HG03039 (cell line): ENCODE data around the gene SPANXN5.
"Not testable (repeated sequence)": the region's sequence is repeated elsewhere in the genome, so short reads cannot be mapped to it uniquely, and the experiment has no call there.

ENCODE experiments used
- ATAC-seq: cut with Tn5 transposase; IDR thresholded peaks from one replicate; pipeline ENCODE4 v1.9.1; 2021; ENCODE audit warnings: mild to moderate bottlenecking, moderate library complexity; ENCODE audit not compliant: unreplicated experiment

Gene SPANXN5

GRCh38 chrX:52797327-52797726, at the start of gene SPANXN5:
Gene SPANXN5 (minus strand): TSS chrX:52797427. CDS start chrX:52797348, 79 bp downstream.
- ATAC-seq = not testable (repeated sequence)

GRCh38 chrX:52843619-52844018, 46.4 kb upstream of the SPANXN5 start:
- not testable (repeated sequence) for ATAC-seq

- no peak for ATAC-seq
Measured at GRCh38 chrX:52839137-52839536, 41.9 kb upstream of the SPANXN5 start.

GRCh38 chrX:52830551-52830950, 33.3 kb upstream of the SPANXN5 start:
- no peak for ATAC-seq

GRCh38 chrX:52824608-52825007, 27.4 kb upstream of the SPANXN5 start:
- ATAC-seq = no peak

GRCh38 chrX:52821079-52821760, 24.0 kb upstream of the SPANXN5 start:
- ATAC-seq = no peak

GRCh38 chrX:52819788-52820187, 22.6 kb upstream of the SPANXN5 start:
- no peak for ATAC-seq

GRCh38 chrX:52811065-52811625, 13.9 kb upstream of the SPANXN5 start, which contains the start of gene XAGE5:
Gene XAGE5 (plus strand): TSS chrX:52811287. CDS start chrX:52812567, 1,280 bp downstream.
- ATAC-seq = no peak

GRCh38 chrX:52804876-52805275, 7.6 kb upstream of the SPANXN5 start:
- not testable (repeated sequence) for ATAC-seq

GRCh38 chrX:52773504-52773903, 23.7 kb downstream of the SPANXN5 start:
- ATAC-seq = not testable (repeated sequence)

- ATAC-seq = not testable (repeated sequence)
Measured at GRCh38 chrX:52765983-52766382, 31.2 kb downstream of the SPANXN5 start.

- not testable (repeated sequence) for ATAC-seq
Measured at GRCh38 chrX:52750952-52751351, 46.3 kb downstream of the SPANXN5 start, which contains the start of gene SSX2B. Gene SSX2B (plus strand): TSS chrX:52751252. CDS start chrX:52752681, 1,429 bp downstream.
